GM12891 (cell line): Measurements from ENCODE around the gene SH2D5.

Experiments used
- DNase-seq: peaks from one replicate; pipeline ENCODE4 v3.0.0; 2011; ENCODE audit warnings: low spot score; ENCODE audit not compliant: insufficient read length
- FAIRE-seq: peaks from 2 replicates; lab custom pipeline; 2011; peaks lifted over from hg19 to GRCh38; lab: Jason Lieb, UNC
- PAX5 ChIP-seq: IDR thresholded peaks from 2 replicates; pipeline ENCODE4 v1.6.1; 2011; ENCODE audit warnings: low read length, moderate library complexity, mild to moderate bottlenecking; ENCODE audit not compliant: insufficient read depth, severe bottlenecking
- POLR2A ChIP-seq: IDR thresholded peaks from 2 replicates; pipeline ENCODE4 v1.6.1; 2011; ENCODE audit warnings: low read depth, low read length, control low read depth
- POLR2AphosphoS5 ChIP-seq: IDR thresholded peaks from 2 replicates; pipeline ENCODE4 v1.6.1; 2011; ENCODE audit warnings: low read depth, low read length, control low read depth
- POU2F2 ChIP-seq: IDR thresholded peaks from 2 replicates; pipeline ENCODE4 v1.6.1; 2011; ENCODE audit warnings: low read depth, mild to moderate bottlenecking, control low read depth, low read length, moderate library complexity
- SPI1 ChIP-seq: IDR thresholded peaks from 2 replicates; pipeline ENCODE4 v1.6.1; 2011; ENCODE audit warnings: low read depth, low read length, control low read depth
- TAF1 ChIP-seq: IDR thresholded peaks from 2 replicates; pipeline ENCODE4 v1.6.1; 2011; ENCODE audit warnings: low read depth, low read length, control low read depth

The SH2D5 gene

DNA sequence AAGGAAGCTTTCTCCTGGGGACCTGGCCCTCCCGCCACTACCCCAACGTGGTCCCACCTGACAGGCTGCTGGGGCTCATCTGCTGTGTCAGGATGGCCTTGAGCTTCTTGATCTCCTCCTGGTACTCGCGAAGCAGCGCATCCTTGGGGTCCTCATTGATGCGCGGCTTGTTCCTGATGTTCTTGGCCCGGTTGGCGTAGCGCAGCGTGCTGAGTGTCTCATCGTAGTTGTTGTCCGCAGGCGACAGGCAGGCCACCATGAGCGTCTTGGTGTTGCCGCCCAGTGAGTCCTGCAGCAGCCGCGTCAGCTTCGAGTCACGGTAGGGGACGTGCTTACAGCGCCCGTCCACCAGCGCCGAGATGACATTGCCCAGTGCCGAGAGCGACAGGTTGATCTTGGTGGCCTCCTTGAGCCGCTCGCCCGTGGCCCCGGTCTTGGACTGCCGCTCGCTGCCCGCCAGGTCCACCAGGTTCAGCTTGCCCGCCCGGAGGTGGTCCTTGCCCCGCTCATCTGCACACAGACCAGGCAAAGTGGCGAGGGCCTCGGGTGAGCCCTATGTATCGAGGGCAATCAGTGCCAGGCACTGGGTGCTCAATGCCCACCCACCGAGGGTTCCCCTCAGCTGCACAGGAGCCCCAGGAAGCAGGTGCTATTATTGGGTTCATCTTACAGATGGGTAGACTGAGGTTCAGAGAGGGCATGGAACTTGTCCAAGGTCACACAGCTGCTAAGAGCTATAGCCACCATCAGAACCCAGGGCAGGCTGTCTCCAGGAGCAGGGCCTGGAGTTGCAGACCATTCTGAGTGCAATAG is 27.9 kb downstream of the SH2D5 start:
- no peak for TF ChIP-seq SPI1
- no peak for TF ChIP-seq POU2F2
- no peak for TF ChIP-seq PAX5
- TF ChIP-seq POLR2A = no peak
- TF ChIP-seq TAF1 = no peak
- no peak for TF ChIP-seq POLR2AphosphoS5
- FAIRE-seq = no peak
- DNase-seq = no peak

DNA sequence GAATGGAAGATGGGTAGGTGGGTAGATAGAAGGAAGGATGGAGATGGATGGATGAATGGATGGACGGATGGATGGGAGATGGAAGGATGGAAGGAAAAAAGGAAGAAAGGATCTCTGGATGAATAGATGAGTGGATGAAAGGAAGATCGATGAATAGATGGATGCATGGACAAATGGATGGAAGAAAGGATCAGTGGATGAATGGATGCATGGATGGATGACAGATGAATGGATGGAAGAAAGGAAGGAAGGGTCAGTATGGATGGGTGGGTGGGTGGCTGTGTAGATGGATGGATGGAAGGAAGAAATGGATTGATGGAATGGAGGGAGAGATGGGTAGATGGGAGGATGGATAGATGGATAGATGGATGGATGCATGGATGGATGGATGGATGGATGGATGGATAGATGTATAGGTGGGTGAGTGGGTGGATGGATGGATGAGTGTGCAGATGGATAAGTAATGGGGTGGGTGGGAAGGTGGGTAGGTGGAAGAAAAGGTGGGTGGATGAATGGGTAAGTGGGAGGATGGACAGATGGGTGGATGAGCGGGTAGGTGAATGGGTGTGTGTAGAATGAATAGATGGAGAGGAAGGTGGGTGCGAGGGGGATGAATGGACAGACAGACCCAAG is 29.3 kb downstream of the SH2D5 start:
- no peak for DNase-seq
- no peak for TF ChIP-seq POLR2AphosphoS5
- no peak for FAIRE-seq

DNA sequence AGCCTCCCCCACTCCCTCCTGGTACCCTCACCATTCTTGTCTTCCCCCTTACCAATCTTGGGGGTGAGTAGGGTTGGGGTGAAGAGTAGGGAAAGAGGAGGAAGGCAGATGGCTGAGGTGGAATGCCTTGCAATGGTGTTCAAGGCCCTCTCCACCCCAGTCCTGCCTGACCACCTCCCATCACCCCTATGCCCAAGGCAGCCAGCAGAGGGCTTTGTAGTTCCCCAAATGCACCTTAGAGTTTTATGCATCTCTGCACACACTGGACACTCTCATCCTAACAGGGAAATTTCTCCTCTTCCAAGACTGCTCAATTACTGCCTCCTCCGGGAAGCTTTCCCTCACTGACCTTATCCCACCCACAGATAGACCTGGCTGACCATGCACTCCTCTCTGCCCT is 30.1 kb downstream of the SH2D5 start:
- FAIRE-seq (no peak), DNase-seq (no peak)
- TF ChIP-seq PAX5 (no peak), POU2F2 (no peak), SPI1 (no peak), TAF1 (no peak), POLR2A (no peak), POLR2AphosphoS5 (no peak)

DNA sequence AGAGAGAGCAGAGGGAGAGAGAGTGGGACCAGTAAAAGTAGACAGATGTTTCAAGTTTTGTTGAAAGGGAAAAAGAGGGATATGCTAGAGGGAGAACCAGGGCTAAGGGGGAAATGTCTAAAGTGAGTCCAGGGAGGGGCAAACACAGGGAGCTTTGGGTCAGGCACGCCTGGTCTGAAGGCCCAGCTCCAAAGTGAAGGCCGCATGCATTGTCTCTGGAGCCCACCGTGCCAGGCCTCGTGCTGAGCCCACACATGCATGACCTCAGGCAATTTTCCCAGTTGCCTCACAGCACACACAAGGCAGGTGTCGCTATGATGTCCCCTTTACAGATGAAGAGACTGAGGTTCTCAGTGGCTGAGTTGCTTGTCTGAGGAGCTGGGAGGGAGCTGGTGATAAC is 30.7 kb downstream of the SH2D5 start:
- FAIRE-seq (no peak), DNase-seq (no peak)
- no peak for TF ChIP-seq PAX5
- no peak for TF ChIP-seq POU2F2
- TF ChIP-seq POLR2A = no peak

DNA sequence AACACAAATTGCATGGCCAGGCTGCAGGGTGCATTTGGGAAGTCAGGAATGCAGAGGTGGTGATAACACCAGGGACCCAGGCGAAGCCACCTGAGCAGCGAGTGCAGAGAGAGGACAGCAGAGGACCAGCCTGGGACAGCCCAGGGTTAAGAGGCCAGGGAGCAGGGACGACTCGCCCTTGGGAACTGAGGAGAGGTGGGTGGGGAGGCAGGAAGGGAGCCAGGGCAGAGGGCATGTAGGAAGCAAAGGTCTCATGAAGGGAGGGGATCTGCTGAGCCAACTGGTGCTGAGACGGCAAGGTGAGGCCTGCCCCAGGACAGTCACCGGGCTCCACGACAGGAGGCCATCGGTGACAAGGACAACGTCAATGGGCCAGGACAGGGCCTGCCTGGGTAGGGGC is 31.1 kb downstream of the SH2D5 start:
- FAIRE-seq (no peak), DNase-seq (no peak)
- TF ChIP-seq SPI1 (no peak), POLR2AphosphoS5 (no peak), PAX5 (no peak), TAF1 (no peak), POU2F2 (no peak), POLR2A (no peak)

DNA sequence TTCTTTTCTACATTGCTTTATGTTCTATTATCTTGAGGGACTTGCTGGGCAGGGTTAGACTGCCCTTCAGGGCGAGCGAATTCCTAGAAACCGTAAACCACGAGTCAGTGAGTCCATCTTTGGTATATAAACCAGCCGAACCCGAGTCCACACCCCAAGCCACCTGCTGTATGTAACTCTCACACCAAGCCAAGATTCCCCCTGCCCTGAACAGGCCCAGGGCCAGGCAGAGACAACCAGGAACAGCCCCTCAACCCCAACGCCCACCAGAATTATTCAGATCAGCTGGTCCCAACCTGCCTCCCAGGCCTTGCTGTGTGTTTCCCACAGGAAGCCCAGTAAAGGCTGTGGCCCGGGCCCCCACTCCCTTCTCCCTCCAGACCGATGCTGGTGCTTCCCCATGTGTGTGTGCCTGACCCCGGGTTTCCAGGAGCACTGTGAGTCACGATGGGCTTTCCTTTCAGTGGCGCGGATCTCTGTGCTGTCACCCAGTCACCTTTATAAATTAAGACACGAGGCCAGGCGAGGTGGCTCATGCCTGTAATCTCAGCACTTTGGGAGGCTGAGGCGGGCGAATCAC is 31.8 kb downstream of the SH2D5 start:
- DNase-seq (no peak), FAIRE-seq (no peak)
- TF ChIP-seq POLR2AphosphoS5 = no peak

DNA sequence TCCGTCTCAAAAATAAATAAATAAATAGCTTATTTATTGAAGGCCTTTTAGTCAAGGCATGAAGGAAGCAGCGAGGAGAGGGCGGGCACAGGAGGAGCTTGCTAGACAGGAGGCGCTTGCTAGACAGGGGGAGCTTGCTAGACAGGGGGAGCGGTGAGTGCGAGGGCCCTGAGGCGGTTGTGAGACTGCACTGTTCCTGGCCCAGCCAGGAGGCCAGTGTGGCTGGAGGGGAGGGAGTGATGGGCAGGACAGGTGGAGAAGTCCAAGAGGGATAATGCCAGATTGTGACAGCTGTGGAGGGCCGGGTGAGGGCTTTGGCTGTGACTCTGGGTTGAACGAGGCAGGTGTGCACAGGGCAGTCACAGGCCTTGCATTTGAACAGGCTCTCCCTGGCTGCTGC is 32.9 kb downstream of the SH2D5 start:
- DNase-seq = no peak
- FAIRE-seq = no peak
- TF ChIP-seq SPI1 (no peak), POLR2AphosphoS5 (no peak), TAF1 (no peak), PAX5 (no peak), POLR2A (no peak), POU2F2 (no peak)

DNA sequence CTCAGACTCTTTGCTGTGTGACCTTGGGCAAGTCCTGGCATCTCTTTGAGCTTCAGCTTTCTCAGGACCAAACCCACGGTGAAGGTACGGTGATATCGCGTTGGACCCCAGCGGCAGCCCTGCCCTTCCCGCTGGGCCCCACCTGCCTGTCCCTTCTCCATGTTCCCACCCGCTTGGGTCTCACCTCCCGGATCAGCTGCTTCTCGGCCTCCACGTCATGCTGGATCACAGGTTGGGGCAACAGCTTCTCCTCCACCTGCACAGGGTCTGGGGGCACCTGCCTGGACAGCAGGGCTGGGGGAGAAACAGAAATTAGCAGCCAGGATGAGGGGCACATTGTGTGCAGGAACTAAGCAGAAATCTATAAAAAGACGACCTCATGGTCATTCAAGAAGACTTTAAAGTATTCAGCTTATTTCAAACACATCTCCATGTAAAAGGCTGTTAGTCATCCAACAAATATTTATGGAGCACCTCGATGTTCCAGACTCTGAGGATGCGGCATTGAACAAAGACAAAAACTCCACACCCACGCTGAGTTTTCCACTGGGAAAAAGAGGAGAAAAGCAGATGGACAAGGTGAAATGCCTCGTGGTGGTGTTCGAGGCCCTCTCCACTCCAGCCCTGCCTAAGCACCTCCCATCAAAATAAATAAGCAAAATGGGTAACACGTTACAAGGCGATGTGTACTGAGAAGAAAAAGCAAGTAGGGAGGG is 34.1 kb downstream of the SH2D5 start:
- FAIRE-seq (no peak), DNase-seq (no peak)
- TF ChIP-seq POU2F2 (no peak), PAX5 (no peak), SPI1 (no peak), POLR2A (no peak), TAF1 (no peak), POLR2AphosphoS5 (no peak)

DNA sequence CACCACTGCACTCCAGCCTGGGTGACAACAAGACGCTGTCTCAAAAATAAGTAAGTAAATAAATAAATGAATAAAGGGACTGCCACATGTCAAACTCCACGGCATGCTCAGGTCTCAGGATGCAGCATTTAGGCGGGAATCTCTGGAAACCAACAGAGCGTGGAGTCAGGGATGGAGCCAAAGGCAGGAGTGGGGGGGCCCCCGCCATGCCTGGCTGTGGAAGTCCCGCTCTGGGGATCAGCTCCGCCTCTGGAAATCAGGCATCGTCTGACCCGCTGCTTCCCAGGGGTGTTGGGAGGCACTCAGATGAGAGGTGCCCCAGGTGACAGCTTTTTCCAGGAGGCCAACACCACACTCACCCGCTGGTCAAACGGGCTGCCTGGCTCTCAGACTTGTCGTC is 34.9 kb downstream of the SH2D5 start:
- no peak for FAIRE-seq
- DNase-seq = no peak
- TF ChIP-seq POLR2AphosphoS5 = no peak
